Left ventricle myocardium superior (tissue), 1 donor: ENCODE data around the gene PTPRN2. TPM values are rescaled to one million over a fixed set of nuclear protein-coding genes. Genes with fewer than 3 reads are reported as not detected.

ENCODE experiments used
- ATAC-seq: fragments of 200-7000 bp; cut with Tn5 transposase; one replicate; pipeline ENCODE4 v1.9.1; 2020; ENCODE audit warnings: mild to moderate bottlenecking, moderate library complexity
- DNase-seq: peaks from one replicate; pipeline ENCODE4 v3.0.0-alpha.2; 2020
- intact Hi-C: fragments of 100-400 bp; cut with micrococcal nuclease; formaldehyde crosslinking; loops from one replicate; pipeline ENCODE4 v1.11.0; 2022
- total RNA-seq: library from RNA; stranded (reverse); fragmentation: NEBNext Ultra II Directional; extraction: Animal tissue kit (Norgen Biotek cat#: 25700); gene quantifications from one replicate; pipeline ENCODE4 v1.2.1, GENCODE V29; 2021
- donor health status: DM: no; HTN: yes; CAD: no; lungs with severe emphysema.

The PTPRN2 gene
- total RNA-seq, 1 donor from 2014 or later, result 1.3 TPM

GRCh38 chr7:158560386-158560785 is 27.2 kb downstream of the PTPRN2 start:
- DNase-seq, result no peak
- no peak for ATAC-seq
- intact Hi-C loops, result no loop called here

- intact Hi-C loops, result no loop called here
- DNase-seq (no peak), ATAC-seq (no peak)
Observed at GRCh38 chr7:158559356-158559755, 28.3 kb downstream of the PTPRN2 start.

DNA sequence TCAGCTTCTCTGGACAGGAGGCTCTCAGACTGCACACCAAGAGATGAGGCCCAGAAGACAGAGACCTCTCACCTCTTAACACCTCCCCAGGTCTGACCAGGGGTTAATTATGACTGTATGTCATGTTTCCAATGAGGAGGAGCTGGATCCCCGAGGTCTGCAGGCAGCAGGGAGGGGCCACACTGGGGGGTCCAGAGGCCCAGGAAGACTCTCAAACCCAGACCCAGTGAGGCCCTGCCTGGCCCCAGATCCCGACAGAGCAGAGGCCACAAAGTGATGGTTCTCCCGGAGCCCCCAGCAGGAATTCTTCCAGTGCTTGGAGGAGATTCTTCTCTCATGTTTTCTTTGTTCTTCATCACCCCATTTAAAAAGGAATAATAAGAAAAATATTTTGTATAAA is 28.8 kb downstream of the PTPRN2 start:
- ATAC-seq, result no peak
- intact Hi-C loops, result no loop called here
- no peak for DNase-seq

GRCh38 chr7:158557441-158557755 is 30.2 kb downstream of the PTPRN2 start:
- DNase-seq (no peak), ATAC-seq (no peak)
- intact Hi-C loops, result no loop called here

GRCh38 chr7:158556721-158557440 is 30.7 kb downstream of the PTPRN2 start:
- DNase-seq (no peak), ATAC-seq (no peak)
- intact Hi-C loops, result no loop called here

GRCh38 chr7:158555034-158555520 is 32.5 kb downstream of the PTPRN2 start:
- no peak for ATAC-seq
- DNase-seq, result no peak
- intact Hi-C loops, result no loop called here

DNA sequence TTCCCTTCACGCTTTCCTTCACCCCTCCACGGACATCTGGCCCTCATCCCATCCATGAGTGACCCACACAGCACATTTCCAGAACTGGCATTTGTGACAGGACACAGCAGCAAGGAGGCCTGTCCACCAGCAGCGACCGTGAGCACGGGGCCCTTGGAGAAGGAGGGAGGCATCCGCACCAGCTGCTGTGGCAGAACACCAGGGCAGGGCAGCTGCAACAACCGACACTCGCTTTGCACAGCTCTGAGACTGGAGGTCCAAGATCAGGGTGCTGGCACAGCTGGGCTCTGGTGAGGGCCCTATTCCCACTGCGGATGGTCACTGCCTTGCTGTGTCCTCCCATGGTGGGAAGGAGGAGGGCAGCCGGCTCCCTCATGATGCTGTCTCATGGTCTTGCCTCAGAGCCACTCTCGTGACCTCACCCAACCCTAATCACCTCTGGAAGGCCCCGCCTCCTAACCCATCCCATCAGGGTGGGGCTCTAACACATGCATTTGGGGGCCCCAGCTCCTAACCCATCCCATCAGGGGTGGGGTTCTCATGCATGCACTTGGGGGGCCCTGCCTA is 36.7 kb downstream of the PTPRN2 start:
- intact Hi-C loops, result no loop called here
- ATAC-seq (no peak), DNase-seq (no peak)

- ATAC-seq, result no peak
- intact Hi-C loops, result no loop called here
- DNase-seq, result no peak
Observed at GRCh38 chr7:158550394-158550700, 37.3 kb downstream of the PTPRN2 start.

- ATAC-seq (peak; percentile 84), DNase-seq (peak; percentile 73)
- intact Hi-C loops, result no loop called here
Observed at GRCh38 chr7:158549616-158550393, 37.8 kb downstream of the PTPRN2 start.

DNA sequence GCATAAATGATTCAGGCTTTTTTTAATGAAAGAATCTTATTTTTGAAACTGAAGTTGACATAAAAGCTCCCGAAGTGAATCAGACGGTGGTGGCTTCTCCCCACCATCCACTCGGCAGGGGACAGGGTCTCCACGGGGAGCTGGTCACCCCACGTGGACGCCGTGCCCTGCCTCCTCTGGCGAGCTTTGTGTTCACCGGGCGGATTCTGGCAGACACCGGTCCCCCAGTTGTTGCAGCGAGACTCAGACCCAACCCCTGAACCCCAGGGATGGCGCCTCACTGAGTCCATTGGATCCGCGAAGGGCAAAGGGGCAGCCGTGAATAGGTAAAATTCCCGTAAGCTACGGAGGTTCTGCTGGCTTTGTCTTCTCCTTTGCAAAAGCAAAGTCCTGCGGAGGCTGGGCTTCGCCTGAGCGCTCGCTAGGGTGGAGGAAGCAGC is 38.4 kb downstream of the PTPRN2 start:
- DNase-seq (no peak), ATAC-seq (no peak)
- intact Hi-C loops, result no loop called here

DNA sequence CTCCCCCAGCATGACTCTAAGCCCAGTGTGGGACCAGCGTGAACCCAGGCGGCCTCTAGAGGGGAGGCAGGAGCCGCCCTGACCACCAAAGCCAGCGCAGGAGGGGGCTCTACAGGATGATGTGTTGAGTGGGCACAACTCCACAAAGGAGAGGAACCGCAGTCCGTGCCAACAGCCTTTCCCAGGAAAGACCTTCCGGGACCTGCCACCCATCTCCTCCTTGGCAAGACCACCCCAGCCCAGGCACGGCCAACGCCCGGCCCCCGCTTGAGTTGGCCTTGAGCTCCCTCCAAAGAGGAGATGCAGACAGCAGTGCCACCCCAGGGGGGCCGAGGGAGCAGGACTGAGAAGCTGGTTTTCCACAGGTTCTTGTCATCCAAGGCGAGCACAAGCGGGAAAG is 38.9 kb downstream of the PTPRN2 start:
- DNase-seq, result no peak
- ATAC-seq, result no peak
- intact Hi-C loops, result no loop called here

DNA sequence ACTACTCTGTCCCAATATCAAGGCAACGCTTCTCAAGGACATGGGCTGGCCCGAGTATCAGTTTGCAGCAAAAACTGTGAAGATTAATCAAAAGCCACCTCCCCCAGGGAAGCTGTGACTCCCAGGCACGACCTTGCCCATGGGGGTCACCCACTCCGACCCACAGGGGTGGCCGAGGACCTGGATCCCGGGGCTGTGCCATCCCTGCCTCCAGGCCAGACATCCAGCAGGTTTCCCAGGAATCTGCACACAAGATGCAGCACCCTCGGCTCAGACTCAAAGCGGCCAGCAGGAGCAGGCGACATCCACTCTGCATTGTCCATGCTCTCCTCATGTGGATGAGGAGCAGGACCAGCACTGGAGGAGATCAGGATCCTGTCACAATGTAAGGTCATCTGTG is 39.8 kb downstream of the PTPRN2 start:
- DNase-seq, result no peak
- ATAC-seq, result no peak
- intact Hi-C loops, result no loop called here

GRCh38 chr7:158546626-158547025 is 41.0 kb downstream of the PTPRN2 start:
- intact Hi-C loops, result no loop called here
- DNase-seq (no peak), ATAC-seq (no peak)

DNA sequence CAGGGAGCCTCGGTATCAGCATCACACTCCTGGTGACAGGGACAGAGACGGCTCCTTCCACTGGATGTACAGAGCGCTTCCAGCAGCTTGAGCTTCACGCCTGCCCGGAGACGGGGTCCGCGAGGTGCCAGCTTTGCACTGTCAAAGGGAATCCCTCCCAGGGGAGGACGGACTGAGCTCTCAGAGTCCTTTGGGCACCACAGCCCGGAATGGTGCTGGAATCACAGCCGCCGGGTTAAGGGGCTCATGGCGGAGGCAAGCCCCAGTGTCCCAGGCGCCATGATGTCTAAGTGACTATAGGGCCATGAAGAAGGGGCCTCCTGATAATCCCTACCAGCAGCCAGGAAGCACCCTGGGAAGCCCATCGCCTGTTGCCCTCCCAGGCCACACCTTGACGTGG is 41.4 kb downstream of the PTPRN2 start:
- DNase-seq (no peak), ATAC-seq (no peak)
- intact Hi-C loops, result no loop called here

DNA sequence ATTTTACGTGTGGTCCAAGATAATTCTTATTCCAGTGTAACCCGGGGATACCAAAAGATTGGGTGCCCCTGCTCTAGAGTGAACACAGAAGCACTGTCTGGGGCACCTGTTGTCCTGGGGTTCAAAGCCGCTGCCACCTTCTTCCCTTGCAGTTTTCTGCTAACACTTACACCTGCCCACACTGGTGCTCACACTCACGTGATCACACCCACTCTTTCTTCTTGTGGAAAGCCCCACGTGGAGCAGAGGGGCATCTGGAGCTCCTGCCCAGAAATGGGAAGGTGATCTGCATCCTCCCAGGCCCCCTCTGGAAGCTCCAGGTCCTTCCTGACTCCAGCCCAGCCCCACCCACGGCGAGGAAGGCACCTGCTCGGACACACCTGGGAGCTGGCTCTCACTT is 42.9 kb downstream of the PTPRN2 start:
- intact Hi-C loops, result no loop called here
- ATAC-seq (no peak), DNase-seq (no peak)

- no peak for DNase-seq
- intact Hi-C loops, result no loop called here
Observed at GRCh38 chr7:158543840-158544239, 43.8 kb downstream of the PTPRN2 start.

GRCh38 chr7:158542651-158543566 is 44.7 kb downstream of the PTPRN2 start:
- no peak for ATAC-seq
- no peak for DNase-seq
- intact Hi-C loops, result no loop called here

More at GRCh38 chr7:158543840-158544239, 43.8 kb downstream of the PTPRN2 start:
- ATAC-seq, result no peak

- intact Hi-C loops, result no loop called here
- DNase-seq (peak; percentile 55), ATAC-seq (no peak)
Observed at GRCh38 chr7:158541346-158542010, 46.1 kb downstream of the PTPRN2 start.

GRCh38 chr7:158539711-158540146 is 47.9 kb downstream of the PTPRN2 start:
- intact Hi-C loops, result no loop called here
- ATAC-seq (peak; percentile 96), DNase-seq (peak; percentile 79)
